T-cell (primary cell): Measurements from ENCODE around the gene WIPF3. TPM values are rescaled to one million over a fixed set of nuclear protein-coding genes. Genes with fewer than 3 reads are reported as not detected.

Experiments
- ATAC-seq, 4 experiments: fragments of 200-7000 bp in 3 of 4; fragments of 150-1000 bp in 1 of 4; cut with Tn5 transposase; replicated peaks in 1 of 4; 1 replicate in 3 of 4; 2 replicates in 1 of 4; pipeline ENCODE4 v1.10.0; 2021; ENCODE audit warnings: moderate library complexity in 3 of 4, mild to moderate bottlenecking in 2 of 4, moderate number of reproducible peaks in 1 of 4
- CTCF ChIA-PET, 2 donors: fragments of 300-600 bp; sonication (Branson Sonifier 250); formaldehyde crosslinking; loops; one replicate each; lab custom pipeline; 2022; ENCODE audit warnings: antibody characterized with exemption in 2 of 2; lab: Charles Lee
- POLR2A ChIA-PET, 2 donors: fragments of 300-600 bp; sonication (Branson Sonifier 250); formaldehyde crosslinking; loops; one replicate each; lab custom pipeline; 2022; ENCODE audit warnings: antibody characterized with exemption in 2 of 2; lab: Charles Lee
- DNase-seq, 35 experiments: peaks; one replicate each; pipeline versions ENCODE4 v3.0.0 to v3.0.0-alpha.2; 2013 to 2023
- H3K27ac ChIP-seq: one replicate; pipeline ENCODE4 v1.5.1; 2013; ENCODE audit warnings: low read length
- H3K27me3 ChIP-seq, 2 experiments: replicated peaks in 1 of 2; 1 replicate in 1 of 2; 2 replicates in 1 of 2; pipeline versions ENCODE4 v1.6.1 to v1.7.0; 2013; ENCODE audit warnings: low read length in 1 of 2, mixed read lengths in 1 of 2; ENCODE audit not compliant: control insufficient read depth in 2 of 2, insufficient read depth in 2 of 2; ENCODE audit errors: extremely low read depth in 1 of 2
- H3K36me3 ChIP-seq, 2 donors: 1 replicate in 1 of 2; 2 replicates in 1 of 2; pipeline versions ENCODE4 v1.6.1 to v1.7.0; 2013; ENCODE audit warnings: low read length in 1 of 2; ENCODE audit not compliant: control insufficient read depth in 2 of 2, insufficient read depth in 1 of 2; ENCODE audit errors: extremely low read depth in 1 of 2
- H3K4me1 ChIP-seq, 2 experiments: 1 replicate in 1 of 2; 2 replicates in 1 of 2; pipeline versions ENCODE4 v1.6.1 to v1.7.0; 2013; ENCODE audit warnings: low read length in 2 of 2, mixed read lengths in 1 of 2; ENCODE audit not compliant: insufficient read depth in 2 of 2, control insufficient read depth in 1 of 2; ENCODE audit errors: extremely low read depth in 1 of 2
- H3K4me3 ChIP-seq, 2 donors: 1 replicate in 1 of 2; 2 replicates in 1 of 2; pipeline versions ENCODE4 v1.5.1 to v1.7.0; 2013; ENCODE audit warnings: mild to moderate bottlenecking in 2 of 2, low read length in 1 of 2, moderate library complexity in 1 of 2; ENCODE audit not compliant: control insufficient read depth in 1 of 2; ENCODE audit errors: extremely low read depth in 1 of 2
- H3K9me3 ChIP-seq: 2 replicates; pipeline ENCODE4 v1.7.0; 2013
- H3K27ac Mint-ChIP-seq, 2 donors: one replicate each; pipeline ENCODE4 v1.8.0; 2020 to 2021; ENCODE audit warnings: mild to moderate bottlenecking in 2 of 2, mixed read lengths in 2 of 2
- H3K27me3 Mint-ChIP-seq, 2 donors: one replicate each; pipeline ENCODE4 v1.8.0; 2021 to 2022; ENCODE audit warnings: mixed read lengths in 2 of 2
- H3K36me3 Mint-ChIP-seq: one replicate; pipeline ENCODE4 v1.8.0; 2021; ENCODE audit warnings: mixed read lengths
- H3K4me1 Mint-ChIP-seq, 3 donors: one replicate each; pipeline ENCODE4 v1.8.0; 2020 to 2022; ENCODE audit warnings: mixed read lengths in 3 of 3, mild to moderate bottlenecking in 1 of 3
- H3K4me3 Mint-ChIP-seq, 3 donors: one replicate each; pipeline ENCODE4 v1.8.0; 2020 to 2022; ENCODE audit warnings: mild to moderate bottlenecking in 3 of 3, mixed read lengths in 3 of 3, moderate library complexity in 3 of 3
- H3K9me3 Mint-ChIP-seq, 3 donors: one replicate each; pipeline ENCODE4 v1.8.0; 2020 to 2022; ENCODE audit warnings: mixed read lengths in 3 of 3
- WGBS: methylation state at CpG from one replicate; pipeline ENCODE4 v1.1.5; 2013; ENCODE audit warnings: missing lambda C conversion rate; ENCODE audit not compliant: insufficient coverage; 5-methylcytosine and 5-hydroxymethylcytosine counted together
- total RNA-seq, 35 experiments: library from RNA in 6 of 35; stranded (reverse) in 6 of 35; fragments of 120-200 nt in 1 of 35; gene quantifications; one replicate each; pipeline versions ENCODE4 v1.2.1 to v1.2.4 and lab custom pipeline; 2013 to 2026

The WIPF3 gene
- total RNA-seq, 5 donors from 2014 or later (not counting 1 experiment from before 2014, with no cell fraction given): 0.06 to 0.16 (median 0.07) TPM; not detected in 2

- H3K9me3 Mint-ChIP-seq: no peaks in the 10 kb centered on the region
These were observed 60.2 kb downstream of the WIPF3 start for GRCh38 chr7:29866490-29866930.

GRCh38 chr7:29871787-29872398 lies 65.6 kb downstream of the WIPF3 start:
- WGBS: no CpG with 5 or more reads among the region's 5 CpGs
- DNase-seq (no peak), ATAC-seq (no peak)
- no peaks in the 10 kb centered on the region for H3K9me3 Mint-ChIP-seq
- ChIA-PET CTCF (no interaction called here), POLR2A (no interaction called here)
- Histone ChIP-seq H3K36me3 (no peaks in the 10 kb centered on the region), H3K4me3 (no peak overlapping the region), H3K27ac (no peak overlapping the region), H3K4me1 (no peaks in the 10 kb centered on the region), H3K9me3 (no peaks in the 10 kb centered on the region), H3K27me3 (peaks cover 0 to 9% of the 10 kb centered on the region in 2 experiments)
- H3K4me1 Mint-ChIP-seq: no peaks in the 10 kb centered on the region
- H3K27ac Mint-ChIP-seq: no peak overlapping the region
- peaks cover 13 to 15% of the 10 kb centered on the region in 2 donors for H3K27me3 Mint-ChIP-seq
- no peaks in the 10 kb centered on the region for H3K36me3 Mint-ChIP-seq
- H3K4me3 Mint-ChIP-seq: no peak overlapping the region

More at GRCh38 chr7:29866490-29866930, 60.2 kb downstream of the WIPF3 start:
- DNase-seq (no peak), ATAC-seq (no peak)
- Histone ChIP-seq H3K4me3 (no peak overlapping the region), H3K27ac (no peak overlapping the region), H3K9me3 (no peaks in the 10 kb centered on the region), H3K27me3 (peaks cover 0 to 6% of the 10 kb centered on the region in 2 experiments), H3K4me1 (no peaks in the 10 kb centered on the region), H3K36me3 (no peaks in the 10 kb centered on the region)
- ChIA-PET POLR2A (no interaction called here), CTCF (no interaction called here)
- no peak overlapping the region for H3K27ac Mint-ChIP-seq
- peaks cover 0 to 2% (median 0%) of the 10 kb centered on the region in 3 donors for H3K4me1 Mint-ChIP-seq
- no peaks in the 10 kb centered on the region for H3K36me3 Mint-ChIP-seq
- H3K4me3 Mint-ChIP-seq: no peak overlapping the region
- 43% methylated on average over 3 of the region's 3 CpGs for WGBS
- peaks cover 4 to 11% of the 10 kb centered on the region in 2 donors for H3K27me3 Mint-ChIP-seq

- H3K9me3 Mint-ChIP-seq: no peaks in the 10 kb centered on the region
- 85% methylated on average over 3 of the region's 4 CpGs for WGBS
- no peak overlapping the region for H3K4me3 Mint-ChIP-seq
- peaks cover 0 to 9% of the 10 kb centered on the region in 2 experiments for H3K27me3 ChIP-seq
- peaks cover 17 to 23% of the 10 kb centered on the region in 2 donors for H3K27me3 Mint-ChIP-seq
- no peaks in the 10 kb centered on the region for H3K4me1 ChIP-seq
- no peaks in the 10 kb centered on the region for H3K36me3 ChIP-seq
- peaks cover 0 to 2% (median 0%) of the 10 kb centered on the region in 3 donors for H3K4me1 Mint-ChIP-seq
- no peak overlapping the region for H3K27ac ChIP-seq
- ATAC-seq (no peak), DNase-seq (no peak)
- H3K36me3 Mint-ChIP-seq: no peaks in the 10 kb centered on the region
- POLR2A ChIA-PET: no interaction called here
- H3K9me3 ChIP-seq: no peaks in the 10 kb centered on the region
- H3K27ac Mint-ChIP-seq: no peak overlapping the region
- no peak overlapping the region for H3K4me3 ChIP-seq
- CTCF ChIA-PET: no interaction called here
These were observed 67.5 kb downstream of the WIPF3 start for GRCh38 chr7:29873644-29874294.

- Mint-ChIP-seq H3K27me3 (peaks cover 12 to 23% of the 10 kb centered on the region in 2 donors), H3K36me3 (no peaks in the 10 kb centered on the region), H3K4me1 (peaks cover 0 to 2% (median 0%) of the 10 kb centered on the region in 3 donors), H3K4me3 (no peak overlapping the region), H3K27ac (no peak overlapping the region), H3K9me3 (no peaks in the 10 kb centered on the region)
- POLR2A ChIA-PET: interaction anchor here in 1 of 2 donors (0.6 kb wide), 1 partner anchor 183 kb away, joined by 6 read pairs; no protein-coding TSS in a partner anchor
- DNase-seq (no peak), ATAC-seq (no peak)
- CTCF ChIA-PET: interaction anchor here in 1 of 2 donors (1.1 kb wide), 1 partner anchor 197 kb away, joined by 3 read pairs; no protein-coding TSS in a partner anchor
- Histone ChIP-seq H3K4me1 (no peaks in the 10 kb centered on the region), H3K36me3 (no peaks in the 10 kb centered on the region), H3K27ac (no peak overlapping the region), H3K9me3 (no peaks in the 10 kb centered on the region), H3K4me3 (no peak overlapping the region), H3K27me3 (peaks cover 0 to 12% of the 10 kb centered on the region in 2 experiments)
- WGBS: 91% methylated on average over 12 of the region's 13 CpGs
These were observed 69.4 kb downstream of the WIPF3 start for GRCh38 chr7:29875741-29876140.

GRCh38 chr7:29877196-29877595 lies 70.9 kb downstream of the WIPF3 start:
- Histone ChIP-seq H3K27ac (no peak overlapping the region), H3K36me3 (no peaks in the 10 kb centered on the region), H3K4me1 (no peaks in the 10 kb centered on the region), H3K27me3 (peaks cover 0 to 14% of the 10 kb centered on the region in 2 experiments), H3K4me3 (no peak overlapping the region), H3K9me3 (no peaks in the 10 kb centered on the region)
- H3K4me1 Mint-ChIP-seq: peaks cover 0 to 2% (median 0%) of the 10 kb centered on the region in 3 donors
- POLR2A ChIA-PET: no interaction called here
- no peak overlapping the region for H3K27ac Mint-ChIP-seq
- no peak overlapping the region for H3K4me3 Mint-ChIP-seq
- H3K36me3 Mint-ChIP-seq: no peaks in the 10 kb centered on the region
- ATAC-seq: no peak
- CTCF ChIA-PET: interaction anchor here in 1 of 2 donors (1.6 kb wide), 1 partner anchor 185 kb away, joined by 9 read pairs; no protein-coding TSS in a partner anchor
- no peak for DNase-seq
- no CpG with 5 or more reads among the region's 3 CpGs for WGBS
- peaks cover 15 to 17% of the 10 kb centered on the region in 2 donors for H3K27me3 Mint-ChIP-seq
- H3K9me3 Mint-ChIP-seq: no peaks in the 10 kb centered on the region

- H3K36me3 ChIP-seq: no peaks in the 10 kb centered on the region
- DNase-seq (peak in 20 of 35 experiments; percentile 8 to 51 (median 20)), ATAC-seq (no peak)
- Mint-ChIP-seq H3K27me3 (peaks cover 19 to 20% of the 10 kb centered on the region in 2 donors), H3K4me3 (no peak overlapping the region), H3K4me1 (peaks cover 0 to 9% (median 8%) of the 10 kb centered on the region in 3 donors), H3K9me3 (no peaks in the 10 kb centered on the region), H3K27ac (no peak overlapping the region), H3K36me3 (no peaks in the 10 kb centered on the region)
- no peaks in the 10 kb centered on the region for H3K9me3 ChIP-seq
- H3K4me3 ChIP-seq: no peak overlapping the region
- H3K4me1 ChIP-seq: no peaks in the 10 kb centered on the region
- H3K27ac ChIP-seq: no peak overlapping the region
- ChIA-PET CTCF (interaction anchor here in 1 of 2 donors (1.0 to 1.6 kb wide), 3 partner anchors 43 to 194 kb away, joined by 3 to 9 read pairs (median 4); no protein-coding TSS in a partner anchor), POLR2A (no interaction called here)
- 29% methylated on average over 3 of the region's 5 CpGs for WGBS
- peaks cover 0 to 12% of the 10 kb centered on the region in 2 experiments for H3K27me3 ChIP-seq
These were observed 71.9 kb downstream of the WIPF3 start for GRCh38 chr7:29878081-29878688.
